GM12872 (cell line): ENCODE results near the gene CTSD.

ENCODE experiments used
- TF ChIP-seq, protein P1 (sequence below): IDR thresholded peaks from 3 replicates; pipeline ENCODE4 v1.5.1; 2011; ENCODE audit warnings: low read depth, mild to moderate bottlenecking, low read length, moderate library complexity; ENCODE audit not compliant: insufficient read depth

Gene CTSD

GRCh38 chr11:1749395-1750351, 14.1 kb downstream of the CTSD start:
- TF ChIP-seq, protein P1, sequence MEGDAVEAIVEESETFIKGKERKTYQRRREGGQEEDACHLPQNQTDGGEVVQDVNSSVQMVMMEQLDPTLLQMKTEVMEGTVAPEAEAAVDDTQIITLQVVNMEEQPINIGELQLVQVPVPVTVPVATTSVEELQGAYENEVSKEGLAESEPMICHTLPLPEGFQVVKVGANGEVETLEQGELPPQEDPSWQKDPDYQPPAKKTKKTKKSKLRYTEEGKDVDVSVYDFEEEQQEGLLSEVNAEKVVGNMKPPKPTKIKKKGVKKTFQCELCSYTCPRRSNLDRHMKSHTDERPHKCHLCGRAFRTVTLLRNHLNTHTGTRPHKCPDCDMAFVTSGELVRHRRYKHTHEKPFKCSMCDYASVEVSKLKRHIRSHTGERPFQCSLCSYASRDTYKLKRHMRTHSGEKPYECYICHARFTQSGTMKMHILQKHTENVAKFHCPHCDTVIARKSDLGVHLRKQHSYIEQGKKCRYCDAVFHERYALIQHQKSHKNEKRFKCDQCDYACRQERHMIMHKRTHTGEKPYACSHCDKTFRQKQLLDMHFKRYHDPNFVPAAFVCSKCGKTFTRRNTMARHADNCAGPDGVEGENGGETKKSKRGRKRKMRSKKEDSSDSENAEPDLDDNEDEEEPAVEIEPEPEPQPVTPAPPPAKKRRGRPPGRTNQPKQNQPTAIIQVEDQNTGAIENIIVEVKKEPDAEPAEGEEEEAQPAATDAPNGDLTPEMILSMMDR: no peak

- TF ChIP-seq, protein P1: no peak
Observed at GRCh38 chr11:1748636-1749394, 14.9 kb downstream of the CTSD start.

GRCh38 chr11:1747753-1748635, 15.7 kb downstream of the CTSD start:
- TF ChIP-seq, protein P1: no peak

GRCh38 chr11:1746956-1747752, 16.6 kb downstream of the CTSD start:
- TF ChIP-seq, protein P1: no peak

DNA sequence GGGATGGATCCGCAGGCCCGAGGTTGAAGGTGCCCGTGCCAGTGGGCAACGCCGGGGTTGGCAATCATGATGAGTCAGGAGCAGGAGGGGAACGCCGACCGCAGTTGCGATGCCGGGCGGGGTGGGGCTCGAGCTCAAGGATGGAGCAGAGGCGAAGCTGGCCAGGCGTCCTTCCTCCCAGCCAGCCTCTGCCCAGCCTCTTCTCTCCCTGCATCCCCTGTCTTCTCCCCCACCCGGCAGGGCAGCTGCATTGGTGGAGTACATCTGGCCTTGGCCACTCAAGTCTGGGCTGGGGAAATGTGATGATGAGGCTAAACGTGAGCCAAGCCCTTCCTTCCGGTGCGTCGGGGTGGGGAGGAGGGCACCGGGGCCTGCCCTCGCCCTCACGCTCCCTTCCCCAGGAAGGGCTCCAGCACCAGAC, 17.2 kb downstream of the CTSD start:
- TF ChIP-seq, protein P1: no peak

GRCh38 chr11:1745701-1746320, 17.9 kb downstream of the CTSD start:
- TF ChIP-seq, protein P1: no peak
